H9 (cell line): Measurements from ENCODE around the gene HOATZ. TPM values are rescaled to one million over a fixed set of nuclear protein-coding genes. Genes with fewer than 3 reads are reported as not detected.

Source experiments
- DNase-seq: peaks from one replicate; pipeline ENCODE4 v3.0.0-alpha.2; 2017
- H2AFZ ChIP-seq: one replicate; pipeline ENCODE4 v1.6.1; 2013; ENCODE audit warnings: mild to moderate bottlenecking, low read length, control low read depth, moderate library complexity
- H2AK5ac ChIP-seq: 2 replicates; pipeline ENCODE4 v1.6.1; 2013; ENCODE audit warnings: low read length, control low read depth, mixed read lengths; ENCODE audit not compliant: insufficient read length
- H2BK120ac ChIP-seq: one replicate; pipeline ENCODE4 v1.6.1; 2013; ENCODE audit warnings: low read depth, mild to moderate bottlenecking, low read length, control low read depth, inconsistent platforms; ENCODE audit not compliant: poor library complexity, severe bottlenecking
- H2BK12ac ChIP-seq: 2 replicates; pipeline ENCODE4 v1.6.1; 2013; ENCODE audit warnings: low read length, control low read depth, mixed read lengths, low read depth; ENCODE audit not compliant: insufficient read length
- H2BK15ac ChIP-seq: 2 replicates; pipeline ENCODE4 v1.6.1; 2013; ENCODE audit warnings: low read depth, low read length, control low read depth
- H2BK20ac ChIP-seq: one replicate; pipeline ENCODE4 v1.6.1; 2013; ENCODE audit warnings: low read depth, mild to moderate bottlenecking, low read length, control low read depth, inconsistent platforms; ENCODE audit not compliant: poor library complexity, severe bottlenecking
- H2BK5ac ChIP-seq: 2 replicates; pipeline ENCODE4 v1.6.1; 2013; ENCODE audit warnings: low read length, control low read depth, mixed read lengths; ENCODE audit not compliant: insufficient read length
- H3K14ac ChIP-seq: 2 replicates; pipeline ENCODE4 v1.6.1; 2013; ENCODE audit warnings: low read length, control low read depth; ENCODE audit not compliant: insufficient read depth
- H3K18ac ChIP-seq: 2 replicates; pipeline ENCODE4 v1.6.1; 2013; ENCODE audit warnings: low read depth, mild to moderate bottlenecking, mixed read lengths, low read length, control low read depth; ENCODE audit not compliant: insufficient read length
- H3K23ac ChIP-seq: 2 replicates; pipeline ENCODE4 v1.6.1; 2013; ENCODE audit warnings: low read length, control low read depth, mixed read lengths, low read depth; ENCODE audit not compliant: insufficient read length
- H3K23me2 ChIP-seq: 2 replicates; pipeline ENCODE4 v1.6.1; 2013; ENCODE audit warnings: low read depth, mild to moderate bottlenecking, mixed read lengths, low read length, control low read depth; ENCODE audit not compliant: insufficient read length, poor library complexity, severe bottlenecking
- H3K27ac ChIP-seq: 2 replicates; pipeline ENCODE4 v1.5.1; 2013; ENCODE audit warnings: low read length, control low read depth, mixed read lengths, low read depth; ENCODE audit not compliant: insufficient read length
- H3K27me3 ChIP-seq: 2 replicates; pipeline ENCODE4 v1.6.1; 2013; ENCODE audit warnings: low read length, control low read depth, inconsistent platforms; ENCODE audit not compliant: insufficient read depth
- H3K4ac ChIP-seq: 2 replicates; pipeline ENCODE4 v1.6.1; 2013; ENCODE audit warnings: low read depth, mild to moderate bottlenecking, control low read depth, inconsistent platforms, low read length, moderate library complexity
- H3K4me1 ChIP-seq: 2 replicates; pipeline ENCODE4 v1.6.1; 2013; ENCODE audit warnings: low read length, control low read depth, inconsistent platforms; ENCODE audit not compliant: insufficient read depth
- H3K4me2 ChIP-seq: 2 replicates; pipeline ENCODE4 v1.6.1; 2013; ENCODE audit warnings: low read length, control low read depth, mixed read lengths; ENCODE audit not compliant: insufficient read length, insufficient read depth
- H3K56ac ChIP-seq: 2 replicates; pipeline ENCODE4 v1.6.1; 2013; ENCODE audit warnings: low read depth, mild to moderate bottlenecking, mixed read lengths, low read length, control low read depth; ENCODE audit not compliant: insufficient read length
- H3K79me1 ChIP-seq: 2 replicates; pipeline ENCODE4 v1.6.1; 2013; ENCODE audit warnings: low read depth, mild to moderate bottlenecking, moderate library complexity, low read length, control low read depth, inconsistent platforms; ENCODE audit not compliant: insufficient read depth, poor library complexity, severe bottlenecking
- H3K79me2 ChIP-seq: 2 replicates; pipeline ENCODE4 v1.6.1; 2013; ENCODE audit warnings: low read length, control low read depth, inconsistent platforms; ENCODE audit not compliant: insufficient read depth
- H3K9ac ChIP-seq: 2 replicates; pipeline ENCODE4 v1.6.1; 2013; ENCODE audit warnings: low read length, control low read depth, mixed read lengths; ENCODE audit not compliant: insufficient read length; ENCODE audit errors: extremely low read depth
- H3K9me3 ChIP-seq: one replicate; pipeline ENCODE4 v1.6.1; 2013; ENCODE audit warnings: low read depth, low read length, inconsistent platforms; ENCODE audit not compliant: control insufficient read depth
- H3T11ph ChIP-seq: one replicate; pipeline ENCODE4 v1.6.1; 2013; ENCODE audit warnings: mild to moderate bottlenecking, low read length, control low read depth, inconsistent platforms
- H4K20me1 ChIP-seq: one replicate; pipeline ENCODE4 v1.6.1; 2013; ENCODE audit not compliant: control insufficient read depth, insufficient read length, insufficient read depth
- H4K5ac ChIP-seq: 2 replicates; pipeline ENCODE4 v1.6.1; 2013; ENCODE audit warnings: low read depth, mild to moderate bottlenecking, mixed read lengths, low read length, control low read depth; ENCODE audit not compliant: insufficient read length
- H4K8ac ChIP-seq: replicated peaks from 2 replicates; pipeline ENCODE4 v1.6.1; 2013; ENCODE audit warnings: low read length, control low read depth, mixed read lengths, low read depth; ENCODE audit not compliant: insufficient read length
- H4K91ac ChIP-seq: 2 replicates; pipeline ENCODE4 v1.6.1; 2013; ENCODE audit warnings: low read depth, mild to moderate bottlenecking, moderate library complexity, mixed read lengths, low read length, control low read depth; ENCODE audit not compliant: insufficient read length
- H3K27ac Mint-ChIP-seq, 3 experiments: 2 replicates in 2 of 3; 3 replicates in 1 of 3; pipeline ENCODE4 v1.8.0; 2020 to 2021; ENCODE audit warnings: mixed read lengths in 3 of 3, mild to moderate bottlenecking in 1 of 3, moderate library complexity in 1 of 3
- H3K27me3 Mint-ChIP-seq: 2 replicates; pipeline ENCODE4 v1.8.0; 2021; ENCODE audit warnings: low read depth, mild to moderate bottlenecking, moderate library complexity, mixed read lengths
- H3K36me3 Mint-ChIP-seq, 3 experiments: 2 replicates in 2 of 3; 3 replicates in 1 of 3; pipeline ENCODE4 v1.8.0; 2020 to 2021; ENCODE audit warnings: low read depth in 3 of 3, mixed read lengths in 3 of 3; ENCODE audit not compliant: insufficient read depth in 1 of 3
- H3K4me1 Mint-ChIP-seq, 2 experiments: 2 replicates each; pipeline ENCODE4 v1.8.0; 2020; ENCODE audit warnings: mixed read lengths in 2 of 2
- H3K4me3 Mint-ChIP-seq, 2 experiments: 2 replicates in 1 of 2; 3 replicates in 1 of 2; pipeline ENCODE4 v1.8.0; 2020 to 2021; ENCODE audit warnings: mild to moderate bottlenecking in 2 of 2, mixed read lengths in 2 of 2, moderate library complexity in 1 of 2
- H3K9me3 Mint-ChIP-seq, 2 experiments: 2 replicates in 1 of 2; 3 replicates in 1 of 2; pipeline ENCODE4 v1.8.0; 2020; ENCODE audit warnings: mild to moderate bottlenecking in 2 of 2, mixed read lengths in 2 of 2, moderate library complexity in 1 of 2
- WGBS: extraction: QIAGEN DNeasy Blood & Tissue Kit; methylation state at CpG from one replicate; pipeline ENCODE4 v1.1.7; 2013; ENCODE audit warnings: missing lambda C conversion rate, low lambda C conversion rate, mixed read lengths; ENCODE audit not compliant: insufficient read length; ENCODE audit errors: extremely low coverage; 5-methylcytosine and 5-hydroxymethylcytosine counted together
- total RNA-seq: library from RNA; stranded (reverse); gene quantifications from 2 replicates; pipeline ENCODE4 v1.2.1, GENCODE V29; 2021
- TF ChIP-seq, protein P1 (sequence below): fragments of 200-600 bp; sonication (generic); conservative IDR thresholded peaks from 3 replicates; pipeline ENCODE4 v1.8.0; 2021; ENCODE audit warnings: antibody characterized with exemption, mild to moderate bottlenecking

The HOATZ gene
- total RNA-seq, 1 experiment from 2014 or later = not detected

DNA sequence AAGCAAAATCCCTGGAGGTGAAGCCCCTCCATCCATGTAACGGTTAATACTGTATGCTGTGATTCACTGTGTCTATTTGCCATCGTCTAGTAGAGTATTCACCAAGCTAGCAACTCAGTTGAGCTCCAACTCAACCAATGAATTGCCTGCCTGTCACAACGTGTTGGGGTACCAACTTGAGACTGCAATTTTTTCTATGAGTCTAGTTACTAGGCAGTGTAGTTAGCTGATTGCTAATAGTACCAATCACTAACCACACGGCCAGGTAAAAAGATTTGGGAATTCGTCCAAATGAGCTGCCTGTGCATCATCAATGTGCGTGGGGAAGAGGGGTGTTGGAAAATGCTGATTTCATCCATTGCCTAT is 1.4 kb upstream of the HOATZ start:
- Histone ChIP-seq H3K14ac (no peak overlapping the region), H2BK15ac (no peak overlapping the region), H3K79me2 (no peaks in the 10 kb centered on the region), H3K27me3 (peaks cover 13% of the 10 kb centered on the region; the same call in 1 of the 2 replicates), H4K91ac (no peak overlapping the region), H3K4me2 (peak overlapping the region; percentile 46), H3K56ac (no peak overlapping the region), H3K79me1 (no peaks in the 10 kb centered on the region), H3K23me2 (peaks cover 15% of the 10 kb centered on the region), H4K20me1 (no peaks in the 10 kb centered on the region), H3K4ac (no peak overlapping the region), H3K9ac (no peak overlapping the region), H3T11ph (no peak overlapping the region), H2AK5ac (no peak overlapping the region), H4K5ac (no peak overlapping the region), H3K4me1 (peaks cover 3% of the 10 kb centered on the region; the same call in 1 of the 2 replicates), H3K9me3 (no peaks in the 10 kb centered on the region), H3K27ac (no peak overlapping the region), H3K18ac (no peak overlapping the region), H2BK20ac (no peak overlapping the region), H3K23ac (no peak overlapping the region), H2AFZ (no peak overlapping the region), H4K8ac (no peak overlapping the region), H2BK120ac (no peak overlapping the region), H2BK5ac (no peak overlapping the region), H2BK12ac (no peak overlapping the region)
- Mint-ChIP-seq H3K27me3 (peaks cover 44% of the 10 kb centered on the region), H3K9me3 (no peaks in the 10 kb centered on the region; a peak in 1 of 5 replicates), H3K27ac (no peak overlapping the region), H3K4me1 (peaks cover 11 to 18% of the 10 kb centered on the region in 2 experiments), H3K4me3 (peak overlapping the region; percentile 38 to 74), H3K36me3 (no peaks in the 10 kb centered on the region)
- WGBS = no CpG with 5 or more reads among the region's 6 CpGs
- TF ChIP-seq, protein P1, sequence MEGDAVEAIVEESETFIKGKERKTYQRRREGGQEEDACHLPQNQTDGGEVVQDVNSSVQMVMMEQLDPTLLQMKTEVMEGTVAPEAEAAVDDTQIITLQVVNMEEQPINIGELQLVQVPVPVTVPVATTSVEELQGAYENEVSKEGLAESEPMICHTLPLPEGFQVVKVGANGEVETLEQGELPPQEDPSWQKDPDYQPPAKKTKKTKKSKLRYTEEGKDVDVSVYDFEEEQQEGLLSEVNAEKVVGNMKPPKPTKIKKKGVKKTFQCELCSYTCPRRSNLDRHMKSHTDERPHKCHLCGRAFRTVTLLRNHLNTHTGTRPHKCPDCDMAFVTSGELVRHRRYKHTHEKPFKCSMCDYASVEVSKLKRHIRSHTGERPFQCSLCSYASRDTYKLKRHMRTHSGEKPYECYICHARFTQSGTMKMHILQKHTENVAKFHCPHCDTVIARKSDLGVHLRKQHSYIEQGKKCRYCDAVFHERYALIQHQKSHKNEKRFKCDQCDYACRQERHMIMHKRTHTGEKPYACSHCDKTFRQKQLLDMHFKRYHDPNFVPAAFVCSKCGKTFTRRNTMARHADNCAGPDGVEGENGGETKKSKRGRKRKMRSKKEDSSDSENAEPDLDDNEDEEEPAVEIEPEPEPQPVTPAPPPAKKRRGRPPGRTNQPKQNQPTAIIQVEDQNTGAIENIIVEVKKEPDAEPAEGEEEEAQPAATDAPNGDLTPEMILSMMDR = no peak
- no peak for DNase-seq
